ENCODE measurements around the gene SPAG16. TPM values are rescaled to one million over a fixed set of nuclear protein-coding genes. Genes with fewer than 3 reads are reported as not detected.
"Not testable (repeated sequence)": the region's sequence is repeated elsewhere in the genome, so short reads cannot be mapped to it uniquely, and the experiment has no call there.

Gene SPAG16
- total RNA-seq, 6 experiments from 2014 or later, result 15.4 to 20.0 (median 17.5) TPM

GRCh38 chr2:213691351-213691750, 407.1 kb downstream of the SPAG16 start:
- H3K36me3 Mint-ChIP-seq (ENCODE audit: low read depth), result no peaks in the 10 kb centered on the region
- no peak overlapping the region for H3K4me3 Mint-ChIP-seq
- no peaks in the 10 kb centered on the region for H3K4me1 Mint-ChIP-seq (ENCODE audit: low read depth)
- H3K27me3 Mint-ChIP-seq (ENCODE audit: insufficient read depth), result no peaks in the 10 kb centered on the region
- no peaks in the 10 kb centered on the region for H3K9me3 Mint-ChIP-seq
- no peak for DNase-seq
- no peak overlapping the region for H3K27ac Mint-ChIP-seq
- TF ChIP-seq CTCF (IDR thresholded peaks at IDR 0.05), result no peak

- no peak for TF ChIP-seq CTCF (IDR thresholded peaks at IDR 0.05)
- no peaks in the 10 kb centered on the region for H3K4me1 Mint-ChIP-seq (ENCODE audit: low read depth)
- H3K4me3 Mint-ChIP-seq, result no peak overlapping the region
- H3K36me3 Mint-ChIP-seq (ENCODE audit: low read depth), result no peaks in the 10 kb centered on the region
- no peaks in the 10 kb centered on the region for H3K27me3 Mint-ChIP-seq (ENCODE audit: insufficient read depth)
- H3K27ac Mint-ChIP-seq, result no peak overlapping the region
- no peak for DNase-seq
- no peaks in the 10 kb centered on the region for H3K9me3 Mint-ChIP-seq
Measured at GRCh38 chr2:213696442-213696841, 412.2 kb downstream of the SPAG16 start.

GRCh38 chr2:213701365-213701764, 417.1 kb downstream of the SPAG16 start:
- H3K27ac Mint-ChIP-seq; H3K27me3 Mint-ChIP-seq (ENCODE audit: insufficient read depth); H3K4me3 Mint-ChIP-seq; H3K9me3 Mint-ChIP-seq; H3K4me1 Mint-ChIP-seq (ENCODE audit: low read depth); DNase-seq; H3K36me3 Mint-ChIP-seq (ENCODE audit: low read depth): not testable (repeated sequence)

GRCh38 chr2:213703406-213704098, 419.3 kb downstream of the SPAG16 start:
- H3K36me3 Mint-ChIP-seq (ENCODE audit: low read depth), result no peaks in the 10 kb centered on the region
- H3K27me3 Mint-ChIP-seq (ENCODE audit: insufficient read depth), result no peaks in the 10 kb centered on the region
- H3K4me3 Mint-ChIP-seq, result no peak overlapping the region
- no peak overlapping the region for H3K27ac Mint-ChIP-seq
- no peak for TF ChIP-seq CTCF (IDR thresholded peaks at IDR 0.05)
- DNase-seq, result no peak
- peaks cover 9% of the 10 kb centered on the region for H3K9me3 Mint-ChIP-seq
- H3K4me1 Mint-ChIP-seq (ENCODE audit: low read depth), result no peaks in the 10 kb centered on the region; the same call in 1 of the 2 replicates

GRCh38 chr2:213710164-213710563, 425.9 kb downstream of the SPAG16 start:
- Mint-ChIP-seq H3K36me3 (ENCODE audit: low read depth) (no peaks in the 10 kb centered on the region), H3K4me1 (ENCODE audit: low read depth) (no peaks in the 10 kb centered on the region; the same call in 1 of the 2 replicates), H3K9me3 (no peaks in the 10 kb centered on the region), H3K27me3 (ENCODE audit: insufficient read depth) (no peaks in the 10 kb centered on the region), H3K27ac (no peak overlapping the region), H3K4me3 (no peak overlapping the region)
- no peak for DNase-seq
- no peak for TF ChIP-seq CTCF (IDR thresholded peaks at IDR 0.05)

GRCh38 chr2:213718411-213718810, 434.1 kb downstream of the SPAG16 start:
- H3K4me3 Mint-ChIP-seq; H3K27ac Mint-ChIP-seq; H3K27me3 Mint-ChIP-seq (ENCODE audit: insufficient read depth); DNase-seq: not testable (repeated sequence)
- Mint-ChIP-seq H3K4me1 (ENCODE audit: low read depth) (peaks cover 31% of the 10 kb centered on the region; the same call in 1 of the 2 replicates), H3K9me3 (peaks cover 19% of the 10 kb centered on the region), H3K36me3 (ENCODE audit: low read depth) (peaks cover 11% of the 10 kb centered on the region; the same call in 1 of the 2 replicates)
